OCI-LY7 (cell line): ENCODE results near the gene FNBP1. TPM values are rescaled to one million over a fixed set of nuclear protein-coding genes. Genes with fewer than 3 reads are reported as not detected.

Experiments
- BruUV-seq: library from RNA; stranded (reverse); fragments of 400-500 nt; replicated peaks from 2 replicates; lab custom pipeline; 2021; lab: Mats Ljungman, UMichigan
- CTCF ChIA-PET: fragments of 300-600 bp; sonication (Branson Sonifier 250); formaldehyde crosslinking; loops from one replicate; lab custom pipeline; 2022; ENCODE audit warnings: antibody characterized with exemption; ENCODE audit not compliant: unreplicated experiment; lab: Charles Lee
- POLR2A ChIA-PET: fragments of 300-600 bp; sonication (Branson Sonifier 250); formaldehyde crosslinking; loops from one replicate; lab custom pipeline; 2022; ENCODE audit warnings: antibody characterized with exemption; lab: Charles Lee
- DNase-seq: peaks from one replicate; pipeline ENCODE4 v3.0.0-alpha.2; 2015; ENCODE audit warnings: low spot score
- H2AFZ ChIP-seq: fragments of 200-600 bp; sonication (generic), shearing (Covaris generic); 2 replicates; pipeline ENCODE4 v1.6.1; 2014; ENCODE audit warnings: mild to moderate bottlenecking, antibody characterized with exemption, low read length, moderate library complexity
- H3K27ac ChIP-seq: fragments of 200-600 bp; sonication (generic); 2 replicates; pipeline ENCODE4 v1.5.1; 2014; ENCODE audit warnings: mixed run types, low read depth, mild to moderate bottlenecking, moderate library complexity, low read length, inconsistent platforms; ENCODE audit not compliant: poor library complexity, severe bottlenecking
- H3K36me3 ChIP-seq: fragments of 200-600 bp; sonication (generic); 2 replicates; pipeline ENCODE4 v1.6.1; 2014; ENCODE audit warnings: mild to moderate bottlenecking, antibody characterized with exemption, low read length, moderate library complexity, mixed read lengths; ENCODE audit not compliant: insufficient read depth
- H3K4me1 ChIP-seq: fragments of 200-600 bp; sonication (generic); 2 replicates; pipeline ENCODE4 v1.5.1; 2014; ENCODE audit warnings: mild to moderate bottlenecking, low read length; ENCODE audit not compliant: insufficient read depth, poor library complexity, severe bottlenecking
- H3K4me2 ChIP-seq: fragments of 200-600 bp; sonication (generic); 2 replicates; pipeline ENCODE4 v1.6.1; 2014; ENCODE audit warnings: mild to moderate bottlenecking, low read length
- H3K4me3 ChIP-seq: fragments of 200-600 bp; sonication (generic); 2 replicates; pipeline ENCODE4 v1.5.1; 2014; ENCODE audit warnings: mild to moderate bottlenecking, low read depth, low read length; ENCODE audit not compliant: poor library complexity, severe bottlenecking
- H3K79me2 ChIP-seq: fragments of 200-600 bp; sonication (generic); 2 replicates; pipeline ENCODE4 v1.6.1; 2016; ENCODE audit warnings: low read depth, mild to moderate bottlenecking, low read length, moderate library complexity, mixed read lengths; ENCODE audit not compliant: insufficient read depth
- H3K9me2 ChIP-seq: fragments of 200-600 bp; sonication (generic); 2 replicates; pipeline ENCODE4 v1.6.1; 2016; ENCODE audit warnings: mild to moderate bottlenecking, low read length, mixed read lengths; ENCODE audit not compliant: insufficient read depth
- H3K9me3 ChIP-seq: fragments of 200-600 bp; sonication (generic); 2 replicates; pipeline ENCODE4 v1.6.1; 2014; ENCODE audit warnings: mild to moderate bottlenecking, mixed run types, low read length, mixed read lengths
- H4K20me1 ChIP-seq: fragments of 200-600 bp; sonication (generic); 2 replicates; pipeline ENCODE4 v1.6.1; 2014; ENCODE audit warnings: mild to moderate bottlenecking, antibody characterized with exemption, low read length, moderate library complexity, mixed read lengths; ENCODE audit not compliant: insufficient read depth
- EZH2phosphoT487 ChIP-seq: fragments of 200-600 bp; sonication (generic); IDR thresholded peaks from 2 replicates; pipeline ENCODE4 v1.6.1; 2018; ENCODE audit warnings: low read depth, borderline replicate concordance, mild to moderate bottlenecking, mixed run types, antibody characterized with exemption, low read length, moderate library complexity, mixed read lengths
- intact Hi-C: fragments of 100-400 bp; cut with micrococcal nuclease; formaldehyde crosslinking; loops from one replicate; pipeline ENCODE4 v1.10.0; 2022; ENCODE audit not compliant: unreplicated experiment
- total RNA-seq, 2 experiments: library from RNA; depleted of rRNA in 1 of 2; stranded (reverse); fragments of >200 nt in 1 of 2; shearing (Covaris generic) in 1 of 2; gene quantifications; 2 replicates each; pipeline ENCODE4 v1.2.3, GENCODE V29; 2014 to 2022
- TF ChIP-seq, protein P1 (sequence below): fragments of 200-600 bp; sonication (generic); conservative IDR thresholded peaks from 2 replicates; pipeline ENCODE4 v1.5.1; 2014; ENCODE audit warnings: mild to moderate bottlenecking, antibody characterized with exemption, low read length, moderate library complexity, mixed read lengths

The FNBP1 gene
- total RNA-seq, 2 experiments from 2014 or later, result 93.3 to 164 TPM

GRCh38 chr9:130051855-130052254 is 8.9 kb upstream of the FNBP1 start:
- Histone ChIP-seq H2AFZ (no peak overlapping the region), H3K79me2 (peaks cover 54% of the 10 kb centered on the region), H3K9me2 (no peaks in the 10 kb centered on the region), H3K4me3 (peak overlapping the region; percentile 92), H3K36me3 (no peaks in the 10 kb centered on the region), H3K9me3 (no peaks in the 10 kb centered on the region), H3K27ac (peak overlapping the region; percentile 50), H3K4me1 (peaks cover 52% of the 10 kb centered on the region), H3K4me2 (peak overlapping the region; percentile 99), H4K20me1 (no peaks in the 10 kb centered on the region; the same call in 1 of the 2 replicates)
- BruUV-seq, result no TSS peak
- no peak for DNase-seq
- ChIA-PET POLR2A (interaction anchor here (1.0 to 1.8 kb wide), 2 partner anchors 9 to 10 kb away, joined by 3 to 4 read pairs; no protein-coding TSS in a partner anchor), CTCF (no interaction called here)
- intact Hi-C loops, result no loop called here
- TF ChIP-seq, protein P1, sequence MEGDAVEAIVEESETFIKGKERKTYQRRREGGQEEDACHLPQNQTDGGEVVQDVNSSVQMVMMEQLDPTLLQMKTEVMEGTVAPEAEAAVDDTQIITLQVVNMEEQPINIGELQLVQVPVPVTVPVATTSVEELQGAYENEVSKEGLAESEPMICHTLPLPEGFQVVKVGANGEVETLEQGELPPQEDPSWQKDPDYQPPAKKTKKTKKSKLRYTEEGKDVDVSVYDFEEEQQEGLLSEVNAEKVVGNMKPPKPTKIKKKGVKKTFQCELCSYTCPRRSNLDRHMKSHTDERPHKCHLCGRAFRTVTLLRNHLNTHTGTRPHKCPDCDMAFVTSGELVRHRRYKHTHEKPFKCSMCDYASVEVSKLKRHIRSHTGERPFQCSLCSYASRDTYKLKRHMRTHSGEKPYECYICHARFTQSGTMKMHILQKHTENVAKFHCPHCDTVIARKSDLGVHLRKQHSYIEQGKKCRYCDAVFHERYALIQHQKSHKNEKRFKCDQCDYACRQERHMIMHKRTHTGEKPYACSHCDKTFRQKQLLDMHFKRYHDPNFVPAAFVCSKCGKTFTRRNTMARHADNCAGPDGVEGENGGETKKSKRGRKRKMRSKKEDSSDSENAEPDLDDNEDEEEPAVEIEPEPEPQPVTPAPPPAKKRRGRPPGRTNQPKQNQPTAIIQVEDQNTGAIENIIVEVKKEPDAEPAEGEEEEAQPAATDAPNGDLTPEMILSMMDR, result no peak
- TF ChIP-seq EZH2phosphoT487, result no peak

- peaks cover 49% of the 10 kb centered on the region for H3K79me2 ChIP-seq
- TF ChIP-seq, protein P1, result 0 out of 2 replicates have a peak, but pooled peaks have one; percentile 17
- TF ChIP-seq EZH2phosphoT487, result no peak
- no peak overlapping the region for H3K4me3 ChIP-seq
- CTCF ChIA-PET, result no interaction called here
- H3K4me1 ChIP-seq, result peaks cover 55% of the 10 kb centered on the region
- intact Hi-C loops, result no loop called here
- H3K9me2 ChIP-seq, result no peaks in the 10 kb centered on the region
- peak overlapping the region; percentile 27 for H3K27ac ChIP-seq
- DNase-seq, result no peak
- no TSS peak for BruUV-seq
- no peak overlapping the region for H2AFZ ChIP-seq
- H4K20me1 ChIP-seq, result no peaks in the 10 kb centered on the region; the same call in 1 of the 2 replicates
- H3K9me3 ChIP-seq, result no peaks in the 10 kb centered on the region
- POLR2A ChIA-PET, result interaction anchor here (0.6 to 1.8 kb wide), 3 partner anchors 9 to 1182 kb away, joined by 3 to 4 read pairs (median 3); no protein-coding TSS in a partner anchor
- peak overlapping the region; percentile 39 for H3K4me2 ChIP-seq
- no peaks in the 10 kb centered on the region for H3K36me3 ChIP-seq
These were observed 7.5 kb upstream of the FNBP1 start for GRCh38 chr9:130050462-130050861.
